ENCODE results near the gene MAP3K7CL.
"Not testable (repeated sequence)": the region's sequence is repeated elsewhere in the genome, so short reads cannot be mapped to it uniquely, and the experiment has no call there.

The MAP3K7CL gene

DNA sequence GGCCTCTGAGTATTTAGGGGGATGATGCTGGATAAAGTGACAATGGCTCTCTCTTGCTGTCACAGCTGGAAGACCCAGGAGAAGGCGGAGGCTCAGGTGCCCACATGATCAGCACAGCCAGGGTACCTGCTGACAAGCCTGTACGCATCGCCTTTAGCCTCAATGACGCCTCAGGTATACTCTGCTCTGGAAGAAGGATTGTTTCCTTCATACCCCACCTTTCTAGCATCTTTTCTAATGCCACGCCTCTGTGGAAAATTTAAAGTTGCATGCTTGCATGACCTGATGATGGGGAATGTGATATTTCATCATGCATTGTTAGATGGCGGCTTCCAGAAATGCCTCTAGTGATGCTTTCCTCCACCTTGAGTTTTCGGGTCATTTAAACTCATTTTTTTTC is 2.8 kb downstream of the MAP3K7CL start:
- no peak for DNase-seq (ENCODE audit: low read depth, low spot score)

GRCh38 chr21:29133796-29134195 is 3.4 kb downstream of the MAP3K7CL start:
- peak; percentile 25 for DNase-seq (ENCODE audit: low read depth, low spot score)

- DNase-seq (ENCODE audit: low read depth, low spot score) = no peak
These were observed 5.0 kb downstream of the MAP3K7CL start for GRCh38 chr21:29135481-29135880.

DNA sequence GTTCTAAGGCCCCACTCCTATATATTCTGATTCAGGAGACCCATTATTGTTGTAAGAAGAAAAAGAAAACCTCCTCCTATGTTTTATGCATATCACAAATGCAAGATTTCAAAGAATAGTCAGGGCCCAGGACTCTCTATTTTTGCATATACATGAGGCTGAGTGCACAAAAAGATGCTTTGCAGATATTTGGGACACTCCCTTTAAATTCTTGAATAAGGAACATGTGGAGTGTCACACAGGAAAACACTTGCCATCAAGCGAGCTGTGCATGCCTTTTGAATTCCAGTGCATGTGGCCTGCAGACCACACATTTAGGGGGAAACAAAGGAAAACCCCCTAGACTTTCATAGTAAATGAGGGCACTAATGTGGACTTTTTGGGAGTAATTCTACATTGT is 5.6 kb downstream of the MAP3K7CL start:
- no peak for DNase-seq (ENCODE audit: low read depth, low spot score)

DNA sequence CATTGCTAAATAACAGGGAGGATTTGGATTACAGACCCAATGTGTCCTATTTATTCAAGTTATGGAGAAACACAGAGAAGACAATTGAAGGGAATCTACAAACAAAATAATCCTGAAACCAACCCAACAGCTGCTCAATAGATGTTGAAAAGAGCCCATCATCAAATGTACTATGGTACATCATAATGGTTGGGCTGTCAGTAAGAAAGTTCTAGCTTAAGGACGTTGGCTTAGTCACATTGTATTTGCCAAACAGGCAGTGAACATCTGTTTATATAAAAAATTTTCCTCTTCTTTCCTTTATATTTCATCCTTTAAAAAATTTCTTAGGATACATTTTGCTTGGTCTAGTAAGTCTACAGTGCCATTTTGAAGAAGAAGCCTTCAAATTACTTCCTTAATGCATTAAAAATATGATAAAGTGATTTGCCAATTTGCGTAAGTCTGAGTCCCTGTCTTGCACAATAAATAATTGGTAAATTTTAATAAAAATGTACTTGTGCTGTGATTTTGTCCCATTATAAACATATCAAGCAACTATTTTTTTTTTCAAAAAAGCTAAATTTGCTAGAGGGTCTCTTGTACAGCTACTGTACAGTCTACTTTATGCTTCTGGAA is 14.4 kb downstream of the MAP3K7CL start:
- DNase-seq (ENCODE audit: low read depth, low spot score) = no peak

DNA sequence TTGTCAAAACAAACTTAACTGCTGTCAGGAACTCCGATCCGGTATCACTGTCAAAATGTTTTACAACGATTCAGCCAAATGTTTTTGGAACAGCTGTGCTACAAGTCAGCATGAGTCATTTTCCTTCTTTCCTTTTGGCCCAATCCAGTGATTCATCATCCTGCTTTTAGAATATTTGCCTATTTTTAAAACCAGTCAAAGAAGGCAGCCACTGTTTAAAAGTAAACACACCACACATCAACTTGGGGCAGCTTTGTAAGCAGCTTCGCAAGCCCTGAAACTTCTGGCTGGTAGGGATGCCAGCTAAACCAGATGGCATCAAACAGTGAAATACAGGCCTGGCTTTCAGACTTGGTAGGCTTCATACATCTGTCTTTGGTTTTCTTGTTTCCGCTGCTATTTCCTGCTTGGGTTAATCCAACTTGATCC is 14.9 kb downstream of the MAP3K7CL start:
- no peak for DNase-seq (ENCODE audit: low read depth, low spot score)

DNA sequence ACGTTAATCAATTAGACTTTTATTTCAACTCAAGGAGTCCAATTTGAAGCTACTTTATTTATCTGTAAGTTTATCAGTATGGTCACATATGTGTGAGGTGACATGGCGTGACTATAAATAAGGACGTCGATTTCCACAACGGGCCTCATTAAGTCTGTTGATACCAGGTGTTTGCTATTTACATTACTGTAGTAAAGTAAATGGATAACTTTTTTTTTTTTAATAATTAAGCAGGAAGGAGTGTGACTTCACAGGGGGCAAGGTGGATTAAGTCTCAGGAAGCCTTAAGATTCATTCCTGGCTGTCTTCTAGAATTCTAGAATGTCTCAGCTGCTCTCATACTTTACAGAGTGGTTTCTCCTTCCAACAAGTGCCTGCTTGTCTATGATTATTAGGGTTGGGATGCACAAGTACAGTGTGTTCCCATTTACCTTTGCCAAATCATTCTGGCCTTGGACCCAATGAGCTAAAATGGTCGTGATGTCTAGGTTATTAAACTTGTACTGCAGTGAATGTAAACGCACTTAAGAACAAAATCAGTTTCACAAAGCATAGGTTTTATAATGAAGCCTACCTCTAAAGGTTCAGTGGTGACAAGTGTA is 15.5 kb downstream of the MAP3K7CL start:
- DNase-seq (ENCODE audit: low read depth, low spot score) = no peak

- DNase-seq (ENCODE audit: low read depth, low spot score) = no peak
These were observed 16.3 kb downstream of the MAP3K7CL start for GRCh38 chr21:29146726-29147125.

DNA sequence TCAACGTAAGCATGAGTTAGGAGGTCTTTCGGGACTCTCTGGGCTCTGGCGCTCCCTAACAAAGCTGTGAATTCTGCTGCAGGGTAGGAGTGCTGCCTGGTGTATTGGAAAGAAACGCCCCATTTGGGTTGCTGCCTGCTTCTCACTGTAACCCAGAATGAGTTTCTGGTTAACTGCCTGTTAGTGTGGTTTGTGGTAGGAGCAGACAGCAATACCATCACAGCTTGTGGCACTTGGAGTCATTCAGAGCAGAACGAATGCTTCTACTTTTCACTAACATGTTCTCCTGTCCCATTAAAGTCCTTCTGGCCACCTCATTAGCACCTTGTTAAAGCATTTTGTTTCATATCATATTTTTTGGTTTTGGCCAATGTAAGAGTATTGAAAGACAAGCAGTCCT is 18.1 kb downstream of the MAP3K7CL start:
- DNase-seq (ENCODE audit: low read depth, low spot score) = no peak

- no peak for DNase-seq (ENCODE audit: low read depth, low spot score)
These were observed 19.5 kb downstream of the MAP3K7CL start for GRCh38 chr21:29149808-29150425.

GRCh38 chr21:29151931-29152330 is 21.5 kb downstream of the MAP3K7CL start:
- DNase-seq (ENCODE audit: low read depth, low spot score) = no peak

- no peak for DNase-seq (ENCODE audit: low read depth, low spot score)
These were observed 22.5 kb downstream of the MAP3K7CL start for GRCh38 chr21:29152916-29153315.

DNA sequence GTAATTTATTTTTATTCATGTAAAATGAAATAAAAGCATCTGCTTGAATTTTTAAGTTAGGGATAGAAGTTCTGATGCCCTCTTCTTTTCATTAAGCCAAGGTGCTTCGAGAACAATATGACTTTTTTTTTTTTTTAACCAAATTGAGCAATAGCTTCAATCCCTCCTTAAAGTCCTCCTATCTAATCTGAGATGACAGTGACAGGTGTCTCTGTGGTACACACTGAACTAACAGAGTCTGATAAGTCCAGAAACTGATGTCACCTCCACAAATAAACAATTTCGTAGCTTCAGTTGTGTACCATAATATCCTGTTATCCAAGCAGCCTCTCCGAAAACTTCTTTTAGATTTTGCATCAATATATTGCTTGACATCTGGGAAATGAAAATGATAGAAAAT is 23.8 kb downstream of the MAP3K7CL start:
- DNase-seq (ENCODE audit: low read depth, low spot score) = no peak

DNA sequence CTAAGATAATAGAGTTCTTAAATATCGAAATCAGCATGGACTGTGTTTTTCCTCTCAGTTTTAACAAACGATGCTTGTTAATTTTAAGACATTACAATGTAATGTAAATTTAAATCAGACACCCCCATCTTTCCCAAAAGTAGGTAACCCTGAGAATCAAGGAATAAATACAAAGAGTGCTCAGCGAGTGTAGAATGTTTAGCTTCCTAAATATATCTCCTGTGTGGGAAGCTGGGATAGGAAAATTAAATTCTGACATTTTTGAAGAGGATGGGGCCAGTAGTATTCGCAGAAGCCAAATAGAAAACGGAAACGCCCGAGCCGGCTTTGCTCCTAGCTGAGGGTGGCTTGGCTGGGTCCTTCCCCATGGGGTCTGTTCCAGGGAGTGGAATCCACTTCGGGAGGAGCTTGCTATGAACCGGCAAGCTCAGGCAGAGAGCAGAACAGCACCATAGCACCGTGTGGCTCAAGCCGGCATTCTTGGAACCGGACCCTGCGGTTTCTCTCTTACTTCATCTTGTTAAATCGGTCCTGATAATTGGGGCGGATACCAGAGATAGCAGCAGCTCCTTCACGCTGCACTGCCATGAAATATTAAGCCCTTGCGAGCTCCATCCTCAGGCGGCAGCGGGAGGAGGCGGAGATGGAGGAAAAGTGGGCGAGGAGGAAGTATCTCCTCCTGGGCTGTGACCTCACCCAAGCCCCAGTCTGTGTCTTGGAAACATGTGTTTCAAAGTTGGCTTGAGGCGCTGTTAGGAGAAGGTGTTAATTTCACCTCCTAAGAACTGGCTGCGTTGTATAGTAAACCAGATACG is 24.9 kb downstream of the MAP3K7CL start:
- no peak for DNase-seq (ENCODE audit: low read depth, low spot score)

DNA sequence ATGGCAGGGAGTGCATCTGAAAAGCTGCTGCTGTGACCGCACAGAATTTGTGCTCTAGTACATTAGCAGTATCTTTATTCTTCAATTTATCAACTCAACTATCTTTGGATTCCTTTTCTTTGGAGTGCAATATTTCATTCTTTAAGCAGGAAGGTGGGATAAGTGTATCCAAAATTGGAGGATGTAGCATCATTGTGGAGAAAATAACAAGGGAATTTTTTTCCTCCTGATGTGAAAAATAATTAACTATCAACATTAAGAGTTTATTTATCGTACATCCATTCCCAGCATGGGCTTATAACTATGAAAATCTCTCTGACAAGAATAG is 25.5 kb downstream of the MAP3K7CL start:
- DNase-seq (ENCODE audit: low read depth, low spot score) = no peak

DNA sequence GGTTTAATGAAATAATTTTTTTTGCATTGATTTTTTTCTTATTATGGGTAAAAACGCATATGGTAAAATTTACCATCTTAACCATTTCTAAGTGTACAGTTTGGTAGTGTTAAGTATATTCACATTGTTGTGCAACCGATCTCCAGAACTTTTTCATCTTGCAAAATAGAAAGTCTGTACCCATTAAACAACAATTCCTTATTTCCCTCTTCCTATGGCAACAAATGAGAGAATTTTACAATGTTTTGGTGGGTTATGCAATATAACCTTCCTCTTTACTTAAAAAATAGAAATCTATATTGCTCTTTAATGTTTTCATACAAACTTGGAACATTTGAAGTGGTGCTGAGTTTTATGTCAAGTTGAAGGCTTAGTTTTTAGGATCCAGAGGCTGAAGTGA is 26.6 kb downstream of the MAP3K7CL start:
- DNase-seq (ENCODE audit: low read depth, low spot score) = no peak

GRCh38 chr21:29159842-29160241 is 29.4 kb downstream of the MAP3K7CL start:
- no peak for DNase-seq (ENCODE audit: low read depth, low spot score)

- DNase-seq (ENCODE audit: low read depth, low spot score) = not testable (repeated sequence)
These were observed 32.4 kb downstream of the MAP3K7CL start for GRCh38 chr21:29162825-29163224.

- no peak for DNase-seq (ENCODE audit: low read depth, low spot score)
These were observed 33.1 kb downstream of the MAP3K7CL start for GRCh38 chr21:29163341-29164115.

DNA sequence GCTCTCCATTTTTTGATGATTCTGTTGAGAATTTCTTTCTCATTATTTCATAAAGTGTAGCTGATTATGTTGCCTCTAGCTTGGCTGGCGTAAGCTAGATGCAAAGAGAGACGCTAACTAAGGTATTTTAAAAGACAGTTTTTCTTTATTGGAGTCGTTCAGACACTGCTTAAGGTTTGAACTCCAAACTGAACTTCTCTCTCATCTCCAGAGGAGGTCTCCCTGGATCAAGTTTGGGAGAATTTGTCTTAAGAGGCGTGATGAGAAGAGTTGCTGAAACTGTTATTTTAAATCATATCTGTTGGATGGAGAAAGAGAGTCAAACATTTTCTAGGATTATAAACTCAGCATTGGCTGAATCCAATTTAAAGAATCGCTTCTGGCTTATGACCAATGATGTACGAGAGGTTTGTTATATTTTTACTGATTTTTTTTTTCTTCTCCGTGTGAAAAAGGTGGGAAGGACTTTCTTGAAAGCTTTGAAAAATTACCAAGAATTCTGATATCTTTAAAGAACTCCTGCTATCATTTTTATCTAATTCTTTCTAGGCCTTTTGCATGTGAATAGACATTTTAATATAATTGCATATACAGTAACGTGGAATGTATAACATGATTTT is 34.0 kb downstream of the MAP3K7CL start:
- no peak for DNase-seq (ENCODE audit: low read depth, low spot score)

GRCh38 chr21:29166323-29166722 is 35.9 kb downstream of the MAP3K7CL start:
- DNase-seq (ENCODE audit: low read depth, low spot score) = no peak

Measured in iPS DF 19.7 (cell line).